SU-DHL-6 (cell line): ENCODE results near the gene CAMK2D.

ENCODE experiments used
- H2AFZ ChIP-seq: fragments of 200-600 bp; sonication (generic); 2 replicates; pipeline ENCODE4 v1.6.1; 2014; ENCODE audit warnings: low read depth, mild to moderate bottlenecking, moderate library complexity, mixed read lengths, antibody characterized with exemption, low read length; ENCODE audit not compliant: severe bottlenecking
- H3F3A ChIP-seq: fragments of 200-600 bp; shearing (Covaris generic); 2 replicates; pipeline ENCODE4 v1.6.0; 2016; ENCODE audit warnings: antibody characterized with exemption, mild to moderate bottlenecking; ENCODE audit not compliant: insufficient read depth
- H3K27ac ChIP-seq: fragments of 200-600 bp; sonication (generic); 2 replicates; pipeline ENCODE4 v1.5.1; 2016; ENCODE audit warnings: low read depth, mild to moderate bottlenecking, low read length, moderate library complexity, mixed read lengths
- H3K27me3 ChIP-seq: fragments of 200-600 bp; sonication (generic), shearing (Covaris generic); 2 replicates; pipeline ENCODE4 v1.6.0; 2014; ENCODE audit warnings: mild to moderate bottlenecking, low read length
- H3K36me3 ChIP-seq: fragments of 200-600 bp; sonication (generic); 2 replicates; pipeline ENCODE4 v1.6.1; 2014; ENCODE audit warnings: mild to moderate bottlenecking, low read length, mixed read lengths
- H3K4me2 ChIP-seq: fragments of 300-600, 200-600 bp; shearing (Covaris generic), sonication (generic); 2 replicates; pipeline ENCODE4 v1.6.0; 2014; ENCODE audit warnings: low read length, low read depth, mild to moderate bottlenecking; ENCODE audit not compliant: poor library complexity, severe bottlenecking
- H3K4me3 ChIP-seq: fragments of 200-600 bp; sonication (generic); 2 replicates; pipeline ENCODE4 v1.5.1; 2014; ENCODE audit warnings: antibody characterized with exemption, low read length, mild to moderate bottlenecking, mixed read lengths; ENCODE audit not compliant: insufficient read depth, poor library complexity, severe bottlenecking
- H3K79me2 ChIP-seq: fragments of 200-600 bp; sonication (generic); 2 replicates; pipeline ENCODE4 v1.6.1; 2014; ENCODE audit warnings: mild to moderate bottlenecking, low read length, moderate library complexity; ENCODE audit not compliant: insufficient read depth
- H3K9ac ChIP-seq: fragments of 200-600 bp; sonication (generic); 2 replicates; pipeline ENCODE4 v1.7.0; 2014; ENCODE audit warnings: mild to moderate bottlenecking, low read length
- H3K9me2 ChIP-seq: fragments of 200-600 bp; sonication (generic); replicated peaks from 2 replicates; pipeline ENCODE4 v1.6.1; 2014; ENCODE audit warnings: low read length; ENCODE audit not compliant: insufficient read depth
- H3K9me3 ChIP-seq: fragments of 200-600 bp; sonication (generic); 2 replicates; pipeline ENCODE4 v1.6.1; 2014; ENCODE audit warnings: low read length, mixed read lengths; ENCODE audit not compliant: insufficient read depth
- H4K20me1 ChIP-seq: fragments of 200-600 bp; sonication (generic); 2 replicates; pipeline ENCODE4 v1.6.1; 2014; ENCODE audit warnings: low read depth, mild to moderate bottlenecking, antibody characterized with exemption, low read length, moderate library complexity, mixed read lengths
- CTCF ChIP-seq: fragments of 200-600 bp; sonication (generic); IDR thresholded peaks from one replicate; pipeline ENCODE4 v1.5.1; 2017; ENCODE audit warnings: antibody characterized with exemption, mild to moderate bottlenecking, low read length, moderate library complexity; ENCODE audit not compliant: insufficient read depth, poor library complexity, severe bottlenecking
- EZH2phosphoT487 ChIP-seq: fragments of 200-600 bp; sonication (generic), shearing (Covaris generic); conservative IDR thresholded peaks from 2 replicates; pipeline ENCODE4 v1.6.1; 2018; ENCODE audit warnings: mild to moderate bottlenecking, antibody characterized with exemption, low read length, moderate library complexity, mixed read lengths

The CAMK2D gene

GRCh38 chr4:113450295-113451080 is 311.1 kb downstream of the CAMK2D start:
- no peak overlapping the region for H2AFZ ChIP-seq
- no peak overlapping the region for H3K9ac ChIP-seq
- no peaks in the 10 kb centered on the region for H3K9me3 ChIP-seq

GRCh38 chr4:113449410-113449974 is 312.0 kb downstream of the CAMK2D start:
- H2AFZ ChIP-seq, result no peak overlapping the region
- H3K27me3 ChIP-seq, result no peaks in the 10 kb centered on the region

More at GRCh38 chr4:113450295-113451080, 311.1 kb downstream of the CAMK2D start:
- Histone ChIP-seq H4K20me1 (no peaks in the 10 kb centered on the region), H3K27me3 (no peaks in the 10 kb centered on the region), H3K79me2 (no peaks in the 10 kb centered on the region), H3F3A (no peaks in the 10 kb centered on the region), H3K4me2 (no peak overlapping the region), H3K9me2 (no peaks in the 10 kb centered on the region), H3K4me3 (no peak overlapping the region), H3K36me3 (no peaks in the 10 kb centered on the region), H3K27ac (no peak overlapping the region)
- no peak for TF ChIP-seq CTCF
- TF ChIP-seq EZH2phosphoT487, result no peak

GRCh38 chr4:113447769-113448168 is 313.8 kb downstream of the CAMK2D start:
- Histone ChIP-seq H3K36me3 (no peaks in the 10 kb centered on the region), H3K4me2 (no peak overlapping the region), H3K9me3 (no peaks in the 10 kb centered on the region), H3F3A (no peaks in the 10 kb centered on the region), H3K9ac (no peak overlapping the region), H3K9me2 (no peaks in the 10 kb centered on the region), H4K20me1 (no peaks in the 10 kb centered on the region), H3K4me3 (no peak overlapping the region), H3K79me2 (no peaks in the 10 kb centered on the region), H3K27me3 (no peaks in the 10 kb centered on the region), H2AFZ (no peak overlapping the region), H3K27ac (no peak overlapping the region)
- TF ChIP-seq CTCF, result no peak

More at GRCh38 chr4:113449410-113449974, 312.0 kb downstream of the CAMK2D start:
- no peaks in the 10 kb centered on the region for H4K20me1 ChIP-seq
- no peaks in the 10 kb centered on the region for H3K9me3 ChIP-seq
- TF ChIP-seq EZH2phosphoT487, result no peak
- no peak for TF ChIP-seq CTCF
- H3K27ac ChIP-seq, result no peak overlapping the region
- H3K4me3 ChIP-seq, result no peak overlapping the region
- no peaks in the 10 kb centered on the region for H3K36me3 ChIP-seq
- no peak overlapping the region for H3K4me2 ChIP-seq
- H3K9me2 ChIP-seq, result no peaks in the 10 kb centered on the region
- H3F3A ChIP-seq, result no peaks in the 10 kb centered on the region
- H3K9ac ChIP-seq, result no peak overlapping the region
- H3K79me2 ChIP-seq, result no peaks in the 10 kb centered on the region
